MM.1S (cell line): ENCODE measurements around the gene ADAMTSL3.

Experiments used
- CTCF ChIP-seq: fragments of 300-600 bp; sonication (generic); IDR thresholded peaks from 2 replicates; pipeline ENCODE4 v1.5.1; 2016; ENCODE audit warnings: antibody characterized with exemption, low read length, mixed read lengths
- EZH2phosphoT487 ChIP-seq: fragments of 300-600 bp; sonication (generic); IDR thresholded peaks from 2 replicates; pipeline ENCODE4 v1.6.1; 2018; ENCODE audit warnings: antibody characterized with exemption, low read length

- TF ChIP-seq CTCF (no peak), EZH2phosphoT487 (no peak)
Measured at GRCh38 chr15:83697716-83698115, 43.8 kb downstream of the ADAMTSL3 start.
